Activated T-helper 1 cell treated with anti-CD3 and anti-CD28 coated beads, Interleukin-12 subunit alpha, Interleukin-12 subunit beta, Interleukin-2, Interleukin-4 antibody, amounts not matched to agents 30 ng/mL and 10 ng/mL and 1 ng/mL, durations not matched to agents 14 hours and 24 hours and 36 hours (primary cell): ENCODE measurements around the gene AKT2. TPM values are rescaled to one million over a fixed set of nuclear protein-coding genes. Genes with fewer than 3 reads are reported as not detected.

Experiments
- DNase-seq: peaks from one replicate; pipeline ENCODE4 v3.0.0; 2021; ENCODE audit warnings: low spot score
- H3K27ac Mint-ChIP-seq: one replicate; pipeline ENCODE4 v1.8.0; 2021; ENCODE audit warnings: mild to moderate bottlenecking, mixed read lengths
- H3K27me3 Mint-ChIP-seq: one replicate; pipeline ENCODE4 v1.8.0; 2022; ENCODE audit warnings: mild to moderate bottlenecking, moderate library complexity, mixed read lengths; ENCODE audit not compliant: insufficient read depth
- H3K36me3 Mint-ChIP-seq: one replicate; pipeline ENCODE4 v1.8.0; 2021; ENCODE audit warnings: low read depth, mixed read lengths
- H3K4me1 Mint-ChIP-seq: one replicate; pipeline ENCODE4 v1.8.0; 2021; ENCODE audit warnings: low read depth, mixed read lengths
- H3K4me3 Mint-ChIP-seq: one replicate; pipeline ENCODE4 v1.8.0; 2021; ENCODE audit warnings: mild to moderate bottlenecking, moderate library complexity, mixed read lengths
- H3K9me3 Mint-ChIP-seq: one replicate; pipeline ENCODE4 v1.8.0; 2021; ENCODE audit warnings: mixed read lengths
- intact Hi-C: fragments of 100-400 bp; cut with micrococcal nuclease; formaldehyde crosslinking; loops from one replicate; pipeline ENCODE4 v1.15.1; 2024
- total RNA-seq: library from RNA; stranded (reverse); gene quantifications from 2 replicates; pipeline ENCODE4 v1.2.3, GENCODE V29; 2022

The AKT2 gene
- total RNA-seq, 1 donor from 2014 or later = 170 TPM

- intact Hi-C loops = no loop called here
- DNase-seq = no peak
- Mint-ChIP-seq H3K36me3 (peaks cover 4% of the 10 kb centered on the region), H3K4me1 (peaks cover 55% of the 10 kb centered on the region), H3K4me3 (no peak overlapping the region), H3K9me3 (no peaks in the 10 kb centered on the region), H3K27me3 (no peaks in the 10 kb centered on the region), H3K27ac (no peak overlapping the region)
These were observed 6.6 kb downstream of the AKT2 start for GRCh38 chr19:40278361-40279035.

- peaks cover 52% of the 10 kb centered on the region for H3K4me1 Mint-ChIP-seq
- H3K36me3 Mint-ChIP-seq = peaks cover 4% of the 10 kb centered on the region
- H3K27ac Mint-ChIP-seq = peak overlapping the region; percentile 10
- H3K27me3 Mint-ChIP-seq = no peaks in the 10 kb centered on the region
- intact Hi-C loops = no loop called here
- H3K9me3 Mint-ChIP-seq = no peaks in the 10 kb centered on the region
- no peak for DNase-seq
- no peak overlapping the region for H3K4me3 Mint-ChIP-seq
These were observed 7.6 kb downstream of the AKT2 start for GRCh38 chr19:40277356-40278059.

- peaks cover 48% of the 10 kb centered on the region for H3K4me1 Mint-ChIP-seq
- peak overlapping the region; percentile 68 for H3K27ac Mint-ChIP-seq
- no peaks in the 10 kb centered on the region for H3K27me3 Mint-ChIP-seq
- H3K36me3 Mint-ChIP-seq = peaks cover 4% of the 10 kb centered on the region
- intact Hi-C loops = no loop called here
- H3K4me3 Mint-ChIP-seq = no peak overlapping the region
- no peak for DNase-seq
- H3K9me3 Mint-ChIP-seq = no peaks in the 10 kb centered on the region
These were observed 10.3 kb downstream of the AKT2 start for GRCh38 chr19:40274585-40275544.

GRCh38 chr19:40273469-40274360, 11.4 kb downstream of the AKT2 start:
- Mint-ChIP-seq H3K4me1 (peaks cover 54% of the 10 kb centered on the region), H3K9me3 (no peaks in the 10 kb centered on the region), H3K4me3 (no peak overlapping the region), H3K27ac (peak overlapping the region; percentile 68), H3K27me3 (no peaks in the 10 kb centered on the region), H3K36me3 (peaks cover 5% of the 10 kb centered on the region)
- no peak for DNase-seq
- intact Hi-C loops = no loop called here

- intact Hi-C loops = no loop called here
- H3K27ac Mint-ChIP-seq = no peak overlapping the region
- no peaks in the 10 kb centered on the region for H3K9me3 Mint-ChIP-seq
- no peak overlapping the region for H3K4me3 Mint-ChIP-seq
- H3K4me1 Mint-ChIP-seq = peaks cover 40% of the 10 kb centered on the region
- no peaks in the 10 kb centered on the region for H3K27me3 Mint-ChIP-seq
- peaks cover 5% of the 10 kb centered on the region for H3K36me3 Mint-ChIP-seq
- DNase-seq = no peak
These were observed 12.9 kb downstream of the AKT2 start for GRCh38 chr19:40272261-40272660.

- Mint-ChIP-seq H3K4me3 (no peak overlapping the region), H3K4me1 (peaks cover 38% of the 10 kb centered on the region), H3K9me3 (no peaks in the 10 kb centered on the region), H3K27ac (no peak overlapping the region), H3K36me3 (peaks cover 5% of the 10 kb centered on the region), H3K27me3 (no peaks in the 10 kb centered on the region)
- intact Hi-C loops = no loop called here
- DNase-seq = no peak
These were observed 13.4 kb downstream of the AKT2 start for GRCh38 chr19:40271706-40272105.

GRCh38 chr19:40270362-40271089, 14.6 kb downstream of the AKT2 start:
- peaks cover 5% of the 10 kb centered on the region for H3K36me3 Mint-ChIP-seq
- intact Hi-C loops = no loop called here
- DNase-seq = no peak
- H3K27ac Mint-ChIP-seq = no peak overlapping the region
- no peak overlapping the region for H3K4me3 Mint-ChIP-seq
- H3K27me3 Mint-ChIP-seq = no peaks in the 10 kb centered on the region
- peaks cover 38% of the 10 kb centered on the region for H3K4me1 Mint-ChIP-seq
- no peaks in the 10 kb centered on the region for H3K9me3 Mint-ChIP-seq

GRCh38 chr19:40269216-40269940, 15.8 kb downstream of the AKT2 start:
- no peaks in the 10 kb centered on the region for H3K9me3 Mint-ChIP-seq
- peaks cover 11% of the 10 kb centered on the region for H3K36me3 Mint-ChIP-seq
- intact Hi-C loops = no loop called here
- no peak overlapping the region for H3K4me3 Mint-ChIP-seq
- no peak for DNase-seq
- H3K27ac Mint-ChIP-seq = peak overlapping the region; percentile 65
- peaks cover 29% of the 10 kb centered on the region for H3K4me1 Mint-ChIP-seq
- no peaks in the 10 kb centered on the region for H3K27me3 Mint-ChIP-seq

GRCh38 chr19:40267601-40267997, 17.5 kb downstream of the AKT2 start:
- Mint-ChIP-seq H3K4me3 (no peak overlapping the region), H3K9me3 (no peaks in the 10 kb centered on the region), H3K27ac (no peak overlapping the region), H3K27me3 (no peaks in the 10 kb centered on the region), H3K4me1 (peaks cover 16% of the 10 kb centered on the region), H3K36me3 (peaks cover 11% of the 10 kb centered on the region)
- no peak for DNase-seq
- intact Hi-C loops = no loop called here

GRCh38 chr19:40266912-40267600, 18.1 kb downstream of the AKT2 start:
- Mint-ChIP-seq H3K27me3 (no peaks in the 10 kb centered on the region), H3K27ac (no peak overlapping the region), H3K36me3 (peaks cover 9% of the 10 kb centered on the region), H3K9me3 (no peaks in the 10 kb centered on the region), H3K4me3 (no peak overlapping the region), H3K4me1 (peaks cover 11% of the 10 kb centered on the region)
- intact Hi-C loops = no loop called here
- no peak for DNase-seq

GRCh38 chr19:40266119-40266518, 19.0 kb downstream of the AKT2 start:
- H3K27ac Mint-ChIP-seq = no peak overlapping the region
- H3K36me3 Mint-ChIP-seq = peaks cover 13% of the 10 kb centered on the region
- no peak for DNase-seq
- peaks cover 8% of the 10 kb centered on the region for H3K4me1 Mint-ChIP-seq
- no peak overlapping the region for H3K4me3 Mint-ChIP-seq
- no peaks in the 10 kb centered on the region for H3K27me3 Mint-ChIP-seq
- H3K9me3 Mint-ChIP-seq = no peaks in the 10 kb centered on the region
- intact Hi-C loops = no loop called here
